Right cardiac atrium (tissue), 5 donors: ENCODE measurements around the gene SMIM12. TPM values are rescaled to one million over a fixed set of nuclear protein-coding genes. Genes with fewer than 3 reads are reported as not detected.

Source experiments
- ATAC-seq, 2 donors: fragments of 200-7000 bp; cut with Tn5 transposase; one replicate each; pipeline versions ENCODE4 v1.8.0 to v1.9.1; 2020; ENCODE audit warnings: moderate library complexity in 2 of 2, mild to moderate bottlenecking in 1 of 2
- DNase-seq, 3 donors: peaks; one replicate each; pipeline ENCODE4 v3.0.0-alpha.2; 2020
- H3K27ac ChIP-seq: one replicate; pipeline ENCODE4 v1.5.1; 2013; ENCODE audit warnings: mild to moderate bottlenecking, low read length, control low read depth, moderate library complexity
- H3K27me3 ChIP-seq: one replicate; pipeline ENCODE4 v1.6.1; 2013; ENCODE audit not compliant: control insufficient read depth, insufficient read depth
- H3K4me1 ChIP-seq: one replicate; pipeline ENCODE4 v1.6.1; 2013; ENCODE audit warnings: low read length; ENCODE audit not compliant: control insufficient read depth, insufficient read depth
- H3K4me3 ChIP-seq: one replicate; pipeline ENCODE4 v1.5.1; 2013; ENCODE audit warnings: low read length, control low read depth
- H3K9me3 ChIP-seq: one replicate; pipeline ENCODE4 v1.6.1; 2013; ENCODE audit warnings: low read length; ENCODE audit not compliant: control insufficient read depth
- WGBS: extraction: QIAGEN DNeasy Blood & Tissue Kit; methylation state at CpG from one replicate; pipeline ENCODE4 v1.1.7; 2013; 5-methylcytosine and 5-hydroxymethylcytosine counted together
- intact Hi-C, 4 donors: fragments of 100-400 bp; cut with DNase I; formaldehyde crosslinking; loops; one replicate each; pipeline versions ENCODE4 v1.11.0 to v1.14.0; 2022 to 2023
- long read RNA-seq, 4 donors: library from polyadenylated mRNA; unstranded; transcript quantifications; one replicate each; pipeline ENCODE4 v2.0.0, GENCODE V29; 2020 to 2021
- polyA plus RNA-seq: library from polyadenylated mRNA; stranded (reverse); fragments of 200-250 nt; gene quantifications from one replicate; pipeline ENCODE4 v1.2.3, GENCODE V29; 2013
- total RNA-seq, 4 donors: library from RNA; stranded (reverse); fragmentation: NEBNext Ultra II Directional; extraction: Animal tissue kit (Norgen Biotek cat#: 25700); gene quantifications; one replicate each; pipeline ENCODE4 v1.2.1, GENCODE V29; 2021
- donor health status: healthy with polysubstance abuse.
- donor health status: DM: no; HTN: yes; CAD: no.
- donor health status: DM: no; HTN: no; CAD: no.
- donor health status: DM: no; HTN: yes; CAD: no; lungs with severe emphysema.
- donor health status: DM: yes; HTN: yes; CAD: no.

SMIM12 gene
- total RNA-seq (10 to 100 TPM; 39.2 to 58.7 (median 40.8) TPM), polyA plus RNA-seq (35.3 TPM)
- long read RNA-seq, donor 1, transcript SMIM12-206 (2 exons, 3,454 nt) = major isoform, 58 of 66 reads
- long read RNA-seq, donor 1, partial matches to known transcripts = 0 of 66 reads
- long read RNA-seq, donor 1, other reads (novel, unspliced or antisense) = 5 of 66 reads
- long read RNA-seq, donor 2, transcript SMIM12-206 (2 exons, 3,454 nt) = major isoform, 27 of 30 reads
- long read RNA-seq, donor 2, partial matches to known transcripts = 0 of 30 reads
- long read RNA-seq, donor 2, other reads (novel, unspliced or antisense) = 3 of 30 reads
- long read RNA-seq, donor 3, transcript SMIM12-206 (2 exons, 3,454 nt) = major isoform, 141 of 185 reads
- long read RNA-seq, donor 3, transcript SMIM12-202 (2 exons, 897 nt) = minor isoform, 19 of 185 reads
- long read RNA-seq, donor 3, partial matches to known transcripts = 0 of 185 reads
- long read RNA-seq, donor 3, other reads (novel, unspliced or antisense) = 24 of 185 reads
- long read RNA-seq, donor 4, transcript SMIM12-206 (2 exons, 3,454 nt) = major isoform, 18 of 24 reads
- long read RNA-seq, donor 4, partial matches to known transcripts = 0 of 24 reads
- long read RNA-seq, donor 4, other reads (novel, unspliced or antisense) = 3 of 24 reads

GRCh38 chr1:34859446-34860200, at the start of gene SMIM12:
SMIM12 (minus strand) TSS chr1:34859749; CDS start chr1:34855977, 3,772 bp downstream.
- ATAC-seq = peak; percentile 98
- 2% methylated on average over 47 of the region's 47 CpGs for WGBS
- intact Hi-C loops = no loop called here

GRCh38 chr1:34908369-34908768, 48.8 kb upstream of the SMIM12 start:
- Histone ChIP-seq H3K9me3 (no peaks in the 10 kb centered on the region), H3K4me3 (no peak overlapping the region), H3K4me1 (no peaks in the 10 kb centered on the region), H3K27me3 (no peaks in the 10 kb centered on the region), H3K27ac (no peak overlapping the region)
- intact Hi-C loops = no loop called here
- WGBS = 46% methylated on average over 3 of the region's 3 CpGs
- no peak for DNase-seq
- no peak for ATAC-seq

More at GRCh38 chr1:34859446-34860200, at the start of gene SMIM12:
- H3K27ac ChIP-seq = peak within 1 kb of the TSS; percentile 90
- no peaks in the 10 kb centered on the region for H3K9me3 ChIP-seq
- peaks cover 8% of the 10 kb centered on the region for H3K4me1 ChIP-seq
- peak within 1 kb of the TSS; percentile 77 for H3K4me3 ChIP-seq
- peak; percentile 97 to 98 (median 97) for DNase-seq
- no peaks in the 10 kb centered on the region for H3K27me3 ChIP-seq

- WGBS = 66% methylated on average over 5 of the region's 5 CpGs
- Histone ChIP-seq H3K27ac (no peak overlapping the region), H3K27me3 (no peaks in the 10 kb centered on the region), H3K4me1 (no peaks in the 10 kb centered on the region), H3K9me3 (no peaks in the 10 kb centered on the region), H3K4me3 (no peak overlapping the region)
- intact Hi-C loops = no loop called here
- DNase-seq (no peak), ATAC-seq (no peak)
Measured at GRCh38 chr1:34907487-34908090, 48.0 kb upstream of the SMIM12 start.

- no peaks in the 10 kb centered on the region for H3K4me1 ChIP-seq
- no peak overlapping the region for H3K27ac ChIP-seq
- no peaks in the 10 kb centered on the region for H3K27me3 ChIP-seq
- ATAC-seq = no peak
- intact Hi-C loops = no loop called here
- DNase-seq = no peak
- 60% methylated on average over 4 of the region's 4 CpGs for WGBS
- H3K4me3 ChIP-seq = no peak overlapping the region
- H3K9me3 ChIP-seq = no peaks in the 10 kb centered on the region
Measured at GRCh38 chr1:34906756-34907155, 47.2 kb upstream of the SMIM12 start.

- Histone ChIP-seq H3K27me3 (no peaks in the 10 kb centered on the region), H3K27ac (no peak overlapping the region), H3K4me1 (no peaks in the 10 kb centered on the region), H3K9me3 (no peaks in the 10 kb centered on the region), H3K4me3 (no peak overlapping the region)
- WGBS = 74% methylated on average over 1 of the region's 1 CpG
- intact Hi-C loops = no loop called here
- no peak for DNase-seq
- no peak for ATAC-seq
Measured at GRCh38 chr1:34906222-34906621, 46.7 kb upstream of the SMIM12 start.

- Histone ChIP-seq H3K27ac (no peak overlapping the region), H3K9me3 (no peaks in the 10 kb centered on the region), H3K27me3 (no peaks in the 10 kb centered on the region), H3K4me1 (no peaks in the 10 kb centered on the region), H3K4me3 (no peak overlapping the region)
- no peak for DNase-seq
- WGBS = 83% methylated on average over 12 of the region's 12 CpGs
- no peak for ATAC-seq
- intact Hi-C loops = no loop called here
Measured at GRCh38 chr1:34905098-34905459, 45.5 kb upstream of the SMIM12 start.

- intact Hi-C loops = no loop called here
- H3K4me3 ChIP-seq = no peak overlapping the region
- H3K27me3 ChIP-seq = no peaks in the 10 kb centered on the region
- 88% methylated on average over 33 of the region's 33 CpGs for WGBS
- H3K27ac ChIP-seq = no peak overlapping the region
- H3K4me1 ChIP-seq = no peaks in the 10 kb centered on the region
- DNase-seq = no peak
- peak in 1 of 2 donors; percentile 15 for ATAC-seq
- no peaks in the 10 kb centered on the region for H3K9me3 ChIP-seq
Measured at GRCh38 chr1:34904236-34905097, 44.9 kb upstream of the SMIM12 start.

- H3K4me1 ChIP-seq = no peaks in the 10 kb centered on the region
- WGBS = 64% methylated on average over 7 of the region's 7 CpGs
- no peaks in the 10 kb centered on the region for H3K9me3 ChIP-seq
- ATAC-seq (no peak), DNase-seq (no peak)
- H3K4me3 ChIP-seq = no peak overlapping the region
- no peaks in the 10 kb centered on the region for H3K27me3 ChIP-seq
- H3K27ac ChIP-seq = no peak overlapping the region
- intact Hi-C loops = no loop called here
Measured at GRCh38 chr1:34901919-34902318, 42.4 kb upstream of the SMIM12 start.

GRCh38 chr1:34900775-34901502, 41.4 kb upstream of the SMIM12 start:
- DNase-seq (no peak), ATAC-seq (no peak)
- Histone ChIP-seq H3K4me3 (no peak overlapping the region), H3K27ac (no peak overlapping the region), H3K4me1 (no peaks in the 10 kb centered on the region), H3K9me3 (no peaks in the 10 kb centered on the region), H3K27me3 (no peaks in the 10 kb centered on the region)
- WGBS = 64% methylated on average over 13 of the region's 13 CpGs
- intact Hi-C loops = no loop called here

GRCh38 chr1:34899906-34900305, 40.4 kb upstream of the SMIM12 start:
- H3K4me1 ChIP-seq = no peaks in the 10 kb centered on the region
- intact Hi-C loops = no loop called here
- no peak for ATAC-seq
- H3K27ac ChIP-seq = no peak overlapping the region
- DNase-seq = no peak
- no peaks in the 10 kb centered on the region for H3K27me3 ChIP-seq
- H3K9me3 ChIP-seq = no peaks in the 10 kb centered on the region
- no peak overlapping the region for H3K4me3 ChIP-seq
- WGBS = 90% methylated on average over 16 of the region's 16 CpGs
